GM10266 (cell line): ENCODE measurements around the gene MMD.
"Not testable (repeated sequence)": the region's sequence is repeated elsewhere in the genome, so short reads cannot be mapped to it uniquely, and the experiment has no call there.

ENCODE experiments used
- DNase-seq: peaks from one replicate; pipeline ENCODE4 v3.0.0; 2012; ENCODE audit errors: extremely low spot score
- CTCF ChIP-seq: IDR thresholded peaks from 2 replicates; pipeline ENCODE4 v1.5.1; 2012; ENCODE audit warnings: mild to moderate bottlenecking, low read depth; ENCODE audit not compliant: control insufficient read depth, insufficient read depth; ENCODE audit errors: missing control alignments

MMD gene

GRCh38 chr17:55433629-55434422, 12.2 kb upstream of the MMD start:
- no peak for DNase-seq

GRCh38 chr17:55433029-55433628, 11.5 kb upstream of the MMD start:
- no peak for TF ChIP-seq CTCF

More at GRCh38 chr17:55433629-55434422, 12.2 kb upstream of the MMD start:
- TF ChIP-seq CTCF: no peak

GRCh38 chr17:55432358-55433028, 10.9 kb upstream of the MMD start:
- TF ChIP-seq CTCF: no peak
- DNase-seq: no peak

More at GRCh38 chr17:55433029-55433628, 11.5 kb upstream of the MMD start:
- DNase-seq: no peak

- not testable (repeated sequence) for DNase-seq
Observed at GRCh38 chr17:55431914-55432313, 10.3 kb upstream of the MMD start.

- DNase-seq: no peak
- no peak for TF ChIP-seq CTCF
Observed at GRCh38 chr17:55430541-55431288, 9.1 kb upstream of the MMD start.

- no peak for TF ChIP-seq CTCF
Observed at GRCh38 chr17:55427587-55427882, 5.9 kb upstream of the MMD start.

GRCh38 chr17:55426851-55427586, 5.4 kb upstream of the MMD start:
- no peak for TF ChIP-seq CTCF
- peak; percentile 58 for DNase-seq

More at GRCh38 chr17:55427587-55427882, 5.9 kb upstream of the MMD start:
- no peak for DNase-seq
